ENCODE results near the gene SNRPA.

GRCh38 chr19:40742886-40743285 is 8.1 kb upstream of the SNRPA start:
- TF ChIP-seq EZH2phosphoT487 (IDR thresholded peaks at IDR 0.05; ENCODE audit: borderline replicate concordance) = no peak
- TF ChIP-seq CTCF (conservative IDR thresholded peaks at IDR 0.05; ENCODE audit: low read length) = no peak

All from Loucy (cell line).